ENCODE data around the gene DNAJB14.

GRCh38 chr4:99879458-99879857 is 67.0 kb downstream of the DNAJB14 start:
- TF ChIP-seq ATF3 (CRISPR knock-in tag; conservative IDR thresholded peaks at IDR 0.05): no peak
- TF ChIP-seq HMGA2 (CRISPR knock-in tag; IDR thresholded peaks at IDR 0.05): no peak
- TF ChIP-seq, protein P1, sequence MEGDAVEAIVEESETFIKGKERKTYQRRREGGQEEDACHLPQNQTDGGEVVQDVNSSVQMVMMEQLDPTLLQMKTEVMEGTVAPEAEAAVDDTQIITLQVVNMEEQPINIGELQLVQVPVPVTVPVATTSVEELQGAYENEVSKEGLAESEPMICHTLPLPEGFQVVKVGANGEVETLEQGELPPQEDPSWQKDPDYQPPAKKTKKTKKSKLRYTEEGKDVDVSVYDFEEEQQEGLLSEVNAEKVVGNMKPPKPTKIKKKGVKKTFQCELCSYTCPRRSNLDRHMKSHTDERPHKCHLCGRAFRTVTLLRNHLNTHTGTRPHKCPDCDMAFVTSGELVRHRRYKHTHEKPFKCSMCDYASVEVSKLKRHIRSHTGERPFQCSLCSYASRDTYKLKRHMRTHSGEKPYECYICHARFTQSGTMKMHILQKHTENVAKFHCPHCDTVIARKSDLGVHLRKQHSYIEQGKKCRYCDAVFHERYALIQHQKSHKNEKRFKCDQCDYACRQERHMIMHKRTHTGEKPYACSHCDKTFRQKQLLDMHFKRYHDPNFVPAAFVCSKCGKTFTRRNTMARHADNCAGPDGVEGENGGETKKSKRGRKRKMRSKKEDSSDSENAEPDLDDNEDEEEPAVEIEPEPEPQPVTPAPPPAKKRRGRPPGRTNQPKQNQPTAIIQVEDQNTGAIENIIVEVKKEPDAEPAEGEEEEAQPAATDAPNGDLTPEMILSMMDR (IDR thresholded peaks at IDR 0.05): no peak
- no peak for TF ChIP-seq FOXK1 (CRISPR knock-in tag; IDR thresholded peaks at IDR 0.05)
- TF ChIP-seq, protein P2, sequence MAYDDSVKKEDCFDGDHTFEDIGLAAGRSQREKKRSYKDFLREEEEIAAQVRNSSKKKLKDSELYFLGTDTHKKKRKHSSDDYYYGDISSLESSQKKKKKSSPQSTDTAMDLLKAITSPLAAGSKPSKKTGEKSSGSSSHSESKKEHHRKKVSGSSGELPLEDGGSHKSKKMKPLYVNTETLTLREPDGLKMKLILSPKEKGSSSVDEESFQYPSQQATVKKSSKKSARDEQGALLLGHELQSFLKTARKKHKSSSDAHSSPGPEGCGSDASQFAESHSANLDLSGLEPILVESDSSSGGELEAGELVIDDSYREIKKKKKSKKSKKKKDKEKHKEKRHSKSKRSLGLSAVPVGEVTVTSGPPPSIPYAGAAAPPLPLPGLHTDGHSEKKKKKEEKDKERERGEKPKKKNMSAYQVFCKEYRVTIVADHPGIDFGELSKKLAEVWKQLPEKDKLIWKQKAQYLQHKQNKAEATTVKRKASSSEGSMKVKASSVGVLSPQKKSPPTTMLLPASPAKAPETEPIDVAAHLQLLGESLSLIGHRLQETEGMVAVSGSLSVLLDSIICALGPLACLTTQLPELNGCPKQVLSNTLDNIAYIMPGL (CRISPR knock-in tag; IDR thresholded peaks at IDR 0.05): no peak

Measured in WTC11 (cell line).